ENCODE results near the gene FOXP1. TPM values are rescaled to one million over a fixed set of nuclear protein-coding genes. Genes with fewer than 3 reads are reported as not detected.

FOXP1 gene
- total RNA-seq, 1 donor from 2014 or later = 107 TPM

GRCh38 chr3:71521940-71522876 is 61.3 kb downstream of the FOXP1 start:
- peak overlapping the region; percentile 26 for H3K27ac Mint-ChIP-seq (ENCODE audit: unreplicated experiment)
- peaks cover 3% of the 10 kb centered on the region for H3K36me3 ChIP-seq (ENCODE audit: insufficient read depth, low read length)
- no peaks in the 10 kb centered on the region for H4K20me1 ChIP-seq (ENCODE audit: insufficient read depth, low read length)
- no peak for TF ChIP-seq EZH2 (IDR thresholded peaks at IDR 0.05; ENCODE audit: insufficient read depth, low read length)
- TF ChIP-seq CTCF (IDR thresholded peaks at IDR 0.05; ENCODE audit: insufficient read depth, low read depth, low read length) = no peak
- H3K4me1 ChIP-seq (ENCODE audit: insufficient read depth, low read length) = peaks cover 40% of the 10 kb centered on the region
- no peak overlapping the region for H3K27ac ChIP-seq (ENCODE audit: low read depth, low read length)
- no peaks in the 10 kb centered on the region for H3K27me3 Mint-ChIP-seq (ENCODE audit: low read depth, unreplicated experiment)
- no peak overlapping the region for H3K4me2 ChIP-seq (ENCODE audit: low read length)
- H3K9ac ChIP-seq (ENCODE audit: low read length) = no peak overlapping the region
- H3K36me3 Mint-ChIP-seq (ENCODE audit: low read depth, unreplicated experiment) = peaks cover 10% of the 10 kb centered on the region
- DNase-seq (ENCODE audit: low read depth) (no peak), FAIRE-seq (no peak)
- H3K4me1 Mint-ChIP-seq (ENCODE audit: low read depth, unreplicated experiment) = peaks cover 68% of the 10 kb centered on the region
- H3K4me3 Mint-ChIP-seq (ENCODE audit: unreplicated experiment) = no peak overlapping the region
- no peaks in the 10 kb centered on the region for H3K27me3 ChIP-seq (ENCODE audit: insufficient read depth, low read length)
- H3K4me3 ChIP-seq (ENCODE audit: insufficient read depth, low read depth, low read length) = no peak overlapping the region
- H3K9me3 Mint-ChIP-seq (ENCODE audit: unreplicated experiment) = no peaks in the 10 kb centered on the region
- no peak overlapping the region for H2AFZ ChIP-seq (ENCODE audit: low read depth, low read length)
- peaks cover 84% of the 10 kb centered on the region for H3K79me2 ChIP-seq (ENCODE audit: insufficient read depth, low read length)
- H3K9me3 ChIP-seq (ENCODE audit: insufficient read depth, low read depth, low read length) = no peaks in the 10 kb centered on the region

- H4K20me1 ChIP-seq (ENCODE audit: insufficient read depth, low read length) = no peaks in the 10 kb centered on the region
- FAIRE-seq (no peak), DNase-seq (ENCODE audit: low read depth) (no peak)
- no peaks in the 10 kb centered on the region for H3K27me3 Mint-ChIP-seq (ENCODE audit: low read depth, unreplicated experiment)
- no peak overlapping the region for H3K4me3 Mint-ChIP-seq (ENCODE audit: unreplicated experiment)
- peaks cover 68% of the 10 kb centered on the region for H3K4me1 Mint-ChIP-seq (ENCODE audit: low read depth, unreplicated experiment)
- TF ChIP-seq EZH2 (IDR thresholded peaks at IDR 0.05; ENCODE audit: insufficient read depth, low read length) (no peak), CTCF (IDR thresholded peaks at IDR 0.05; ENCODE audit: insufficient read depth, low read depth, low read length) (no peak)
- peaks cover 10% of the 10 kb centered on the region for H3K36me3 Mint-ChIP-seq (ENCODE audit: low read depth, unreplicated experiment)
- peaks cover 3% of the 10 kb centered on the region for H3K36me3 ChIP-seq (ENCODE audit: insufficient read depth, low read length)
- no peak overlapping the region for H3K9ac ChIP-seq (ENCODE audit: low read length)
- H3K4me1 ChIP-seq (ENCODE audit: insufficient read depth, low read length) = peaks cover 41% of the 10 kb centered on the region
- H2AFZ ChIP-seq (ENCODE audit: low read depth, low read length) = no peak overlapping the region
- H3K27me3 ChIP-seq (ENCODE audit: insufficient read depth, low read length) = no peaks in the 10 kb centered on the region
- no peak overlapping the region for H3K4me3 ChIP-seq (ENCODE audit: insufficient read depth, low read depth, low read length)
- no peaks in the 10 kb centered on the region for H3K9me3 ChIP-seq (ENCODE audit: insufficient read depth, low read depth, low read length)
- no peaks in the 10 kb centered on the region for H3K9me3 Mint-ChIP-seq (ENCODE audit: unreplicated experiment)
- H3K27ac ChIP-seq (ENCODE audit: low read depth, low read length) = no peak overlapping the region
- peak overlapping the region; percentile 28 for H3K4me2 ChIP-seq (ENCODE audit: low read length)
- H3K27ac Mint-ChIP-seq (ENCODE audit: unreplicated experiment) = peak overlapping the region; percentile 54
- peaks cover 82% of the 10 kb centered on the region for H3K79me2 ChIP-seq (ENCODE audit: insufficient read depth, low read length)
Observed at GRCh38 chr3:71521021-71521352, 62.5 kb downstream of the FOXP1 start.

Data from astrocyte (in vitro differentiated cells and primary cell).